Sigmoid colon (tissue), 4 donors: Measurements from ENCODE around the gene ALCAM.

Source experiments
- CTCF ChIP-seq, 4 experiments: fragments of 450-650 bp in 3 of 4; fragments of 200-600 bp in 1 of 4; IDR thresholded peaks; one replicate each; pipeline ENCODE4 v1.5.1; 2016 to 2019; ENCODE audit warnings: antibody characterized with exemption in 4 of 4, mild to moderate bottlenecking in 3 of 4, moderate library complexity in 2 of 4
- EP300 ChIP-seq, 4 donors: sonication (generic); formaldehyde crosslinking; IDR thresholded peaks; one replicate each; pipeline ENCODE4 v1.6.1; 2017; ENCODE audit warnings: antibody characterized with exemption in 4 of 4
- POLR2A ChIP-seq, 2 donors: fragments of 450-650 bp; IDR thresholded peaks; one replicate each; pipeline ENCODE4 v1.6.1; 2016; ENCODE audit warnings: antibody characterized with exemption in 2 of 2, mild to moderate bottlenecking in 2 of 2, moderate library complexity in 2 of 2

- no peak for TF ChIP-seq CTCF (IDR thresholded peaks at IDR 0.05)
- no peak for TF ChIP-seq EP300 (IDR thresholded peaks at IDR 0.05)
- no peak for TF ChIP-seq POLR2A (IDR thresholded peaks at IDR 0.05)
Observed at GRCh38 chr3:105345156-105345555, 21.6 kb upstream of the ALCAM start.
